ENCODE results near the gene PHLDB1. TPM values are rescaled to one million over a fixed set of nuclear protein-coding genes. Genes with fewer than 3 reads are reported as not detected.

PHLDB1 gene
- total RNA-seq, 2 donors from 2014 or later = 206 to 377 TPM

DNA sequence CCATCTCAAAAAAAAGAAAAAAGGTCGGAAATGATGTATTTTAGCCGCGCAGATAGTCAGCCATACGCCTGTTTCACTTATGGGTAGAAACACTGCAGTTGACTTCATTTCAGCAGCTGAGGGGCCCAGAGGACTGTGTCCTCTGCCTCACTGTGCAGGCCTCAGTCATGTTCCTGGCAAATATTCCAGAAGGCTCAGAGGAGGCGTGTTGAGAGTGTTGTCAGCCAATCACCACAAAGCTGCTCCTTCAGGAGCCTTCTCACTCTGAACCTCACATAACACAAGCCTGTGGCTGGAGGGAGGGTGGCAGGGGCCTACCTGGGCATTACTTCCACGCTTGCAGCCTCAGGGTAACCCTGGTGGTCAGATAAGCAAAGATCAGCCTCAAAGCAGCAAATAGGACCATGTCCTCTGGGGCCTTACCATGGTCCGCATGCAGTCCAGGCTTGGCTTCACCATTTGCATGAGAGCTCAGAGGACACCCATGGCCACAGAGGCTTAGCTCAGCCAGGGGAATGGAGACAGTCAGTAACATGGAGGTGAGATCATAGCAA, 89.3 kb downstream of the PHLDB1 start:
- DNase-seq (ENCODE audit: low spot score) (no peak), ATAC-seq (ENCODE audit: insufficient number of reproducible peaks, low FRiP score, low read depth) (no peak)
- no peaks in the 10 kb centered on the region for H3K36me3 ChIP-seq
- TF ChIP-seq CTCF (IDR thresholded peaks at IDR 0.05) = no peak
- no peaks in the 10 kb centered on the region for H3K27me3 ChIP-seq (replicated peaks; ENCODE audit: insufficient read depth)
- no peak overlapping the region for H3K27ac ChIP-seq
- H3K4me3 ChIP-seq = no peak overlapping the region
- no peaks in the 10 kb centered on the region for H3K4me1 ChIP-seq (ENCODE audit: control insufficient read depth in 1 of 2, low read depth in 2 of 2)
- no peaks in the 10 kb centered on the region for H3K9me3 ChIP-seq

- ATAC-seq (ENCODE audit: insufficient number of reproducible peaks, low FRiP score, low read depth) (no peak), DNase-seq (ENCODE audit: low spot score) (no peak)
- H3K9me3 ChIP-seq = no peaks in the 10 kb centered on the region
These were observed 89.9 kb downstream of the PHLDB1 start for GRCh38 chr11:118697346-118697745.

DNA sequence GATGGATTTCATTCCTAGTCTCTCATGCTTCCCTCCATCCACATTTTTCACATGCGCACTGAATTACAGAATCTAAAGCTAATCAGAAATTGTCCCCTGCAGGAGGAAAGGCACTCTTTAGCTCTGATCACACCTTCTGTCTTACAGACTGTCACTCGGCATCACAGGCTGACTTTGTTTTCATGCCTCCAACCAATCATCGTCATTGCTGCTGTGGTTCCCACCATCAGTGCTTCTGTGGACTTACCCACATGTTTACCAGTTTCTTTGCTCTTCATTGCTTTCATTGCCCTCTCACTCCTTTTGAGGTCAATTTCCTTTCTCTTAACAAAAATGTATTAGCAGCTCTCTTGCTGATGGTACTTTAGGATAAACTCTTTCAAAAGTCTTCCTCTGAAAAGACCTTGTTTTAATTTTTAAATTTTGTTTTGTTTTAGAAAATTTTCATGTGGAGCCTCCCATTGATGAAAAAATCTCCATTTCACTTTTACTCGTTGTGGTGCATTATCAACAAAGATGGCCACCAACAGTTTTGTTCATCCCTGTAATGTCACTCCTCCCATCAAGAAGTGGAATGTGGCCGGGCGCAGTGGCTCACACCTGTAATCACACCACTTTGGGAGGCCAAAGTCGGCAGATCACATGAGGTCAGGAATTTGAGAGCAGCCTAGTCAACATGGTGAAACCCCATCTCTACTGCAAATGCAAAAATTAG, 92.2 kb downstream of the PHLDB1 start:
- no peak for ATAC-seq (ENCODE audit: insufficient number of reproducible peaks, low FRiP score, low read depth)
- Histone ChIP-seq H3K36me3 (no peaks in the 10 kb centered on the region), H3K4me1 (ENCODE audit: control insufficient read depth in 1 of 2, low read depth in 2 of 2) (no peaks in the 10 kb centered on the region), H3K4me3 (no peak overlapping the region), H3K27ac (no peak overlapping the region), H3K27me3 (replicated peaks; ENCODE audit: insufficient read depth) (no peaks in the 10 kb centered on the region), H3K9me3 (no peaks in the 10 kb centered on the region)
- DNase-seq (ENCODE audit: low spot score) = no peak
- no peak for TF ChIP-seq CTCF (IDR thresholded peaks at IDR 0.05)

More at GRCh38 chr11:118697346-118697745, 89.9 kb downstream of the PHLDB1 start:
- Histone ChIP-seq H3K4me1 (ENCODE audit: control insufficient read depth in 1 of 2, low read depth in 2 of 2) (no peaks in the 10 kb centered on the region), H3K4me3 (no peak overlapping the region), H3K36me3 (no peaks in the 10 kb centered on the region), H3K27ac (no peak overlapping the region), H3K27me3 (replicated peaks; ENCODE audit: insufficient read depth) (no peaks in the 10 kb centered on the region)
- TF ChIP-seq CTCF (IDR thresholded peaks at IDR 0.05) = no peak

DNA sequence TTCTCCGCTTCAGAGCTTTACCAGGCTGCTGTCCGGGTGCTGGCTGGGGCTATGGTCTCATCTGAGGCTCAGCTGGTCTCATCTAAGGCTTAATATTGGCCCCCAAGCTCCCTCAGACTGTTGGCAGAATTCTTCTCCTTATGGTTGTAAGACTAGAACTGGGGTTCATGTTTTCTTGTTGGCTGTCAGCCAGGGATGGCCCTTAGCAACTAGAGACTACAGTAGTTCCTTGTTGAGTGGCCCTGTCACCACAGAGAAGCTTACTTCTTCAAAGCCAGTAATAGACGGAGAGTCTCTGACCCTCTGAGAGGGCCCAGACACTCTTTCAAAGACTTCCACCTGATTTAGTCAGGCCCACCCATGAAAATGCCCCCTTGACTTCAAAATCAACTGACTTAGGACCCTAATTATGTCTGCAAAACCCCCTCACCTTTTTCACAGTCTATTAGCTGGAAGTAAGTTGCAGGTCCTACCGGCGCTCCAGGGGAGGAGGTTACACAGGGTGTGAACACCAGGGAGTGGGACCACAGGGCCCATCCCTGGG, 96.2 kb downstream of the PHLDB1 start:
- H3K27me3 ChIP-seq (replicated peaks; ENCODE audit: insufficient read depth) = no peaks in the 10 kb centered on the region
- DNase-seq (ENCODE audit: low spot score) (no peak), ATAC-seq (ENCODE audit: insufficient number of reproducible peaks, low FRiP score, low read depth) (no peak)
- H3K9me3 ChIP-seq = no peaks in the 10 kb centered on the region
- no peaks in the 10 kb centered on the region for H3K4me1 ChIP-seq (ENCODE audit: control insufficient read depth in 1 of 2, low read depth in 2 of 2)
- H3K36me3 ChIP-seq = no peaks in the 10 kb centered on the region
- H3K27ac ChIP-seq = no peak overlapping the region
- no peak for TF ChIP-seq CTCF (IDR thresholded peaks at IDR 0.05)
- no peak overlapping the region for H3K4me3 ChIP-seq

- Histone ChIP-seq H3K9me3 (no peaks in the 10 kb centered on the region), H3K4me1 (ENCODE audit: control insufficient read depth in 1 of 2, low read depth in 2 of 2) (no peaks in the 10 kb centered on the region), H3K36me3 (no peaks in the 10 kb centered on the region), H3K4me3 (no peak overlapping the region), H3K27me3 (replicated peaks; ENCODE audit: insufficient read depth) (no peaks in the 10 kb centered on the region), H3K27ac (no peak overlapping the region)
- ATAC-seq (ENCODE audit: insufficient number of reproducible peaks, low FRiP score, low read depth) (no peak), DNase-seq (ENCODE audit: low spot score) (no peak)
- TF ChIP-seq CTCF (IDR thresholded peaks at IDR 0.05) = no peak
These were observed 97.8 kb downstream of the PHLDB1 start for GRCh38 chr11:118705111-118705741.
